Testis (tissue), 3 donors: ENCODE results near the gene ERG28. TPM values are rescaled to one million over a fixed set of nuclear protein-coding genes. Genes with fewer than 3 reads are reported as not detected.

ENCODE experiments used
- DNase-seq: peaks from one replicate; pipeline ENCODE4 v3.0.0-alpha.2; 2019
- H3K27ac ChIP-seq, 2 donors: fragments of 200-600 bp; sonication (generic); one replicate each; pipeline ENCODE4 v1.5.1; 2019
- H3K27me3 ChIP-seq: fragments of 200-600 bp; sonication (generic); one replicate; pipeline ENCODE4 v1.5.1; 2019
- H3K36me3 ChIP-seq: fragments of 200-600 bp; sonication (generic); one replicate; pipeline ENCODE4 v1.5.1; 2017; ENCODE audit warnings: low read depth; ENCODE audit errors: missing control alignments
- H3K4me1 ChIP-seq: fragments of 200-600 bp; sonication (generic); one replicate; pipeline ENCODE4 v1.5.1; 2019
- H3K4me3 ChIP-seq, 2 donors: fragments of 200-600 bp; sonication (generic); one replicate each; pipeline ENCODE4 v1.5.1; 2017 to 2019
- H3K9me3 ChIP-seq: fragments of 200-600 bp; sonication (generic); one replicate; pipeline ENCODE4 v1.5.1; 2017
- CTCF ChIP-seq, 3 experiments: fragments of 450-650 bp in 2 of 3; fragments of 200-600 bp in 1 of 3; sonication (generic) in 1 of 3; IDR thresholded peaks; one replicate each; pipeline ENCODE4 v1.5.1; 2016 to 2019; ENCODE audit warnings: antibody characterized with exemption in 3 of 3, mild to moderate bottlenecking in 2 of 3, moderate library complexity in 1 of 3
- POLR2A ChIP-seq: fragments of 450-650 bp; IDR thresholded peaks from one replicate; pipeline ENCODE4 v1.6.1; 2017; ENCODE audit warnings: antibody characterized with exemption, mild to moderate bottlenecking, moderate library complexity
- WGBS, 2 donors: methylation state at CpG; one replicate each; pipeline ENCODE4 v1.1.5; 2018; 5-methylcytosine and 5-hydroxymethylcytosine counted together
- intact Hi-C: fragments of 100-400 bp; cut with DNase I; formaldehyde crosslinking; loops from one replicate; pipeline ENCODE4 v1.15.1; 2023; ENCODE audit warnings: low total_unique reads
- polyA plus RNA-seq: library from polyadenylated mRNA; stranded (reverse); fragments of 350-450 nt; fragmentation: Illumina TruSeq; extraction: RNeasy Lipid Tissue Mini Kit (QIAGEN cat#74804); gene quantifications from one replicate; pipeline ENCODE4 v1.2.3, GENCODE V29; 2014; ENCODE audit warnings: low read depth, low replicate concordance; ENCODE audit not compliant: insufficient read depth
- total RNA-seq, 2 donors: library from RNA; depleted of rRNA; stranded (reverse); fragments of >200 nt; gene quantifications; one replicate each; pipeline ENCODE4 v1.2.3, GENCODE V29; 2016

ERG28 gene
- total and polyA plus RNA-seq, 3 donors from 2014 or later = 60.0 to 103 (median 64.4) TPM

- Histone ChIP-seq H3K27ac (peak overlapping the region; percentile 56 to 69), H3K36me3 (peaks cover 4% of the 10 kb centered on the region), H3K4me3 (no peak overlapping the region), H3K27me3 (no peaks in the 10 kb centered on the region), H3K9me3 (no peaks in the 10 kb centered on the region), H3K4me1 (peaks cover 36% of the 10 kb centered on the region)
- peak; percentile 64 for DNase-seq
- WGBS, 2 donors = 31 to 40% methylated on average over 5 of the region's 5 CpGs
- intact Hi-C loops = no loop called here
- TF ChIP-seq CTCF (IDR thresholded peaks at IDR 0.05) = no peak
- no peak for TF ChIP-seq POLR2A
Observed at GRCh38 chr14:75631453-75631831, 29.2 kb downstream of the ERG28 start.

GRCh38 chr14:75630695-75631452 is 29.8 kb downstream of the ERG28 start:
- Histone ChIP-seq H3K4me3 (no peak overlapping the region), H3K4me1 (peaks cover 36% of the 10 kb centered on the region), H3K36me3 (peaks cover 4% of the 10 kb centered on the region), H3K9me3 (no peaks in the 10 kb centered on the region), H3K27me3 (no peaks in the 10 kb centered on the region), H3K27ac (peak overlapping the region; percentile 56 to 69)
- WGBS, 2 donors = 79 to 87% methylated on average over 6 of the region's 6 CpGs
- intact Hi-C loops = no loop called here
- no peak for TF ChIP-seq POLR2A
- TF ChIP-seq CTCF (IDR thresholded peaks at IDR 0.05) = no peak
- no peak for DNase-seq

GRCh38 chr14:75628816-75629215 is 31.9 kb downstream of the ERG28 start:
- TF ChIP-seq POLR2A (no peak), CTCF (IDR thresholded peaks at IDR 0.05) (no peak)
- Histone ChIP-seq H3K4me3 (no peak overlapping the region), H3K36me3 (no peaks in the 10 kb centered on the region), H3K4me1 (peaks cover 39% of the 10 kb centered on the region), H3K27ac (peak overlapping the region in 1 of 2 donors; percentile 5), H3K27me3 (no peaks in the 10 kb centered on the region), H3K9me3 (no peaks in the 10 kb centered on the region)
- no peak for DNase-seq
- 71 to 83% methylated on average over 3 of the region's 3 CpGs for WGBS, 2 donors
- intact Hi-C loops = no loop called here

GRCh38 chr14:75627406-75627805 is 33.3 kb downstream of the ERG28 start:
- WGBS, 2 donors = 63 to 70% methylated on average over 4 of the region's 4 CpGs
- intact Hi-C loops = no loop called here
- H3K9me3 ChIP-seq = no peaks in the 10 kb centered on the region

More at GRCh38 chr14:75627406-75627805, 33.3 kb downstream of the ERG28 start:
- Histone ChIP-seq H3K4me3 (no peak overlapping the region), H3K27me3 (no peaks in the 10 kb centered on the region), H3K36me3 (no peaks in the 10 kb centered on the region), H3K4me1 (peaks cover 35% of the 10 kb centered on the region), H3K27ac (peak overlapping the region; percentile 35 to 46)
- no peak for DNase-seq
- no peak for TF ChIP-seq POLR2A
- TF ChIP-seq CTCF (IDR thresholded peaks at IDR 0.05) = no peak
